KMS-11 (cell line): ENCODE results near the gene PKD1.
"Not testable (repeated sequence)": the region's sequence is repeated elsewhere in the genome, so short reads cannot be mapped to it uniquely, and the experiment has no call there.

Experiments used
- H2AFZ ChIP-seq: fragments of 200-600 bp; sonication (generic); 2 replicates; pipeline ENCODE4 v1.6.1; 2016; ENCODE audit warnings: antibody characterized with exemption, mixed run types, low read depth
- H3K27ac ChIP-seq: fragments of 200-600 bp; sonication (generic); 2 replicates; pipeline ENCODE4 v1.6.1; 2016; ENCODE audit warnings: mild to moderate bottlenecking, mixed run types
- H3K27me3 ChIP-seq: fragments of 200-600 bp; sonication (generic); 2 replicates; pipeline ENCODE4 v1.6.1; 2017; ENCODE audit warnings: mild to moderate bottlenecking, low read depth, mixed run types, moderate library complexity; ENCODE audit not compliant: insufficient read depth
- H3K36me3 ChIP-seq: fragments of 200-600 bp; sonication (generic); 2 replicates; pipeline ENCODE4 v1.6.1; 2017; ENCODE audit warnings: mild to moderate bottlenecking, mixed run types; ENCODE audit not compliant: insufficient read depth
- H3K4me1 ChIP-seq: fragments of 200-600 bp; sonication (generic); 2 replicates; pipeline ENCODE4 v1.6.1; 2016; ENCODE audit warnings: mild to moderate bottlenecking, low read depth, mixed run types; ENCODE audit not compliant: poor library complexity, severe bottlenecking
- H3K4me2 ChIP-seq: fragments of 200-600 bp; sonication (generic); 2 replicates; pipeline ENCODE4 v1.7.0; 2016; ENCODE audit warnings: mild to moderate bottlenecking, mixed run types
- H3K4me3 ChIP-seq: fragments of 200-600 bp; sonication (generic); IDR thresholded peaks from 2 replicates; pipeline ENCODE4 v1.6.1; 2017; ENCODE audit warnings: low read depth, low read length, mixed read lengths; ENCODE audit not compliant: insufficient read depth
- H3K79me2 ChIP-seq: fragments of 200-600 bp; sonication (generic); 2 replicates; pipeline ENCODE4 v1.6.1; 2016; ENCODE audit warnings: low read depth, mixed run types; ENCODE audit not compliant: insufficient read depth
- H3K9ac ChIP-seq: fragments of 200-600 bp; sonication (generic); 2 replicates; pipeline ENCODE4 v1.6.1; 2016; ENCODE audit warnings: mild to moderate bottlenecking, mixed run types
- H4K20me1 ChIP-seq: fragments of 200-600 bp; sonication (generic); 2 replicates; pipeline ENCODE4 v1.6.1; 2016; ENCODE audit warnings: mild to moderate bottlenecking, mixed run types; ENCODE audit not compliant: insufficient read depth
- CTCF ChIP-seq: fragments of 200-600 bp; sonication (generic); conservative IDR thresholded peaks from 2 replicates; pipeline ENCODE4 v1.6.1; 2017; ENCODE audit warnings: low read depth, mild to moderate bottlenecking, antibody characterized with exemption, low read length, moderate library complexity, mixed read lengths

PKD1 gene

DNA sequence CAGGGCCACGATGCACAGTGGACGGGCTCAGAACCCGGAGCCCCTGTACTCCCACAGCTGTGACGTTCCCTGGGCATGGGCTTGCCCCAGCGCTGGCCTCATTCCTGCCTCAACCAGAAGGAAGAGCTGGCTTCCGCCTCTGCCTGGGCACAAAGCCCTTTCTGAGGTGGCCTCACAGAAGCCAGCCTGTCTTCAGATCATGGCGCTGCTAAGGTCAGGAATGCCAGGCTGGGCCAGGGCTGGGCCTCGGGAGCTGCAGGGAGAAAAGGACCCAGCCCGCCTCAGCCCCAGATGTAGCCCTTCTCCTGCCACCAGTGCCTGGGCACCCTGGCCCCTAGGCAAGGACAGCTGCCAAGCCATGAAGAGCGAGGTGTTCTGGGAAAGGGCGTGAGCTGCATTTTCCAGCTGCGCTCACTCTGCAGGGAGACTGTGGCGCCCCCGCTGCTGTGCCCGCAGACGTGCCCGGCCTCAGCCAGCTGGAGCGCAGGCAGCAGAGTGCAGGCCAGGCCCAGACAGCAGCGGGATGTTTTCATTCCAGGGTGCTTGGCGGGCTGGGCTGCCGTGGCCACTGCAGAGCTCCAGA is 9.4 kb downstream of the PKD1 start:
- H4K20me1 ChIP-seq, H3K79me2 ChIP-seq, H3K4me2 ChIP-seq, H2AFZ ChIP-seq, H3K9ac ChIP-seq, H3K27ac ChIP-seq, H3K36me3 ChIP-seq, H3K4me3 ChIP-seq, H3K27me3 ChIP-seq: not testable (repeated sequence)
- peaks cover 22% of the 10 kb centered on the region for H3K4me1 ChIP-seq

- not testable (repeated sequence) for H3K27ac ChIP-seq, H3K79me2 ChIP-seq, H3K27me3 ChIP-seq, H3K4me3 ChIP-seq, H2AFZ ChIP-seq, H3K9ac ChIP-seq, H3K36me3 ChIP-seq, H4K20me1 ChIP-seq, H3K4me2 ChIP-seq
- peaks cover 22% of the 10 kb centered on the region for H3K4me1 ChIP-seq
Measured at GRCh38 chr16:2125609-2126008, 10.1 kb downstream of the PKD1 start.

- H4K20me1 ChIP-seq, H3K27ac ChIP-seq, H2AFZ ChIP-seq, H3K4me3 ChIP-seq, H3K4me2 ChIP-seq, H3K9ac ChIP-seq, H3K36me3 ChIP-seq, H3K27me3 ChIP-seq: not testable (repeated sequence)
- H3K79me2 ChIP-seq, result peaks cover 10% of the 10 kb centered on the region; the same call in 1 of the 2 replicates
- peaks cover 17% of the 10 kb centered on the region for H3K4me1 ChIP-seq
Measured at GRCh38 chr16:2124694-2125444, 10.8 kb downstream of the PKD1 start.

GRCh38 chr16:2124377-2124693 is 11.4 kb downstream of the PKD1 start:
- peaks cover 10% of the 10 kb centered on the region; the same call in 1 of the 2 replicates for H3K79me2 ChIP-seq
- not testable (repeated sequence) for H3K4me2 ChIP-seq, H3K27me3 ChIP-seq, H3K4me3 ChIP-seq, H3K9ac ChIP-seq, H4K20me1 ChIP-seq, H3K27ac ChIP-seq, H3K36me3 ChIP-seq, H2AFZ ChIP-seq
- H3K4me1 ChIP-seq, result peaks cover 12% of the 10 kb centered on the region

DNA sequence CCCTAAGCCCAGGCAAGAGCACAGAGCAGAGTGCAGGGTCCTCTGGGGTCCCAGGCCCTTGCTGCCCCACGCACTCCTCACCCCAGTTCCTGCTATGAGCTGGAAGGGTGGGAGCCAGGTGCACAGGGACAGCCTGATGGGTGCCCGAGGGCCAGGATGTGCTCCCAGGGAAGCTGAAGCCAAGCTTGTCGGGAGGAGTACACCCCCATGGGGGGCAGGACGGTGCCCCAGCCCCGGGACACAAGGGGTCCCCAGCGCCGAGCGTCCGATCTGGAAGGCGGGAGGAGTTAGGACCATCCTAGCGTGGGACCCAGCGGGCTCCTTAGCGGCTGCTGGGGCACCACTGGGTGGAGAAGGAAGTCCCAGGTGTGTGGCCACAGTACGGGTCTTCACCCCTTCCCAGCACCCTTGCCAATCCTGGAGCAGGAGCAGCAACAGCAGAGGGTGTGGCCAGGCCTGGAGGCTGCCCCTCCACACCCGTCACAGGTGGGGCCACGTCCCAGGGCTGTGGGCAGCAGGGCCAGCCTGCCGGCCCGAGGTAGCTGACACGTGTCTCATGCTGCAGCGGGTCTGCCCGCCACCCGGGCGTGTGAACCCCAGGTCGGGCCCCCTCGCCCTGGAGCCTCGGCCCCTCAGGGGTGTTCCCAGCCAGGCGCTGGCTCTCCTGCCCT is 11.9 kb downstream of the PKD1 start:
- not testable (repeated sequence) for H3K36me3 ChIP-seq, H4K20me1 ChIP-seq, H3K9ac ChIP-seq, H3K27me3 ChIP-seq, H2AFZ ChIP-seq, H3K4me1 ChIP-seq, H3K4me2 ChIP-seq, H3K27ac ChIP-seq, H3K4me3 ChIP-seq
- peaks cover 10% of the 10 kb centered on the region; the same call in 1 of the 2 replicates for H3K79me2 ChIP-seq

DNA sequence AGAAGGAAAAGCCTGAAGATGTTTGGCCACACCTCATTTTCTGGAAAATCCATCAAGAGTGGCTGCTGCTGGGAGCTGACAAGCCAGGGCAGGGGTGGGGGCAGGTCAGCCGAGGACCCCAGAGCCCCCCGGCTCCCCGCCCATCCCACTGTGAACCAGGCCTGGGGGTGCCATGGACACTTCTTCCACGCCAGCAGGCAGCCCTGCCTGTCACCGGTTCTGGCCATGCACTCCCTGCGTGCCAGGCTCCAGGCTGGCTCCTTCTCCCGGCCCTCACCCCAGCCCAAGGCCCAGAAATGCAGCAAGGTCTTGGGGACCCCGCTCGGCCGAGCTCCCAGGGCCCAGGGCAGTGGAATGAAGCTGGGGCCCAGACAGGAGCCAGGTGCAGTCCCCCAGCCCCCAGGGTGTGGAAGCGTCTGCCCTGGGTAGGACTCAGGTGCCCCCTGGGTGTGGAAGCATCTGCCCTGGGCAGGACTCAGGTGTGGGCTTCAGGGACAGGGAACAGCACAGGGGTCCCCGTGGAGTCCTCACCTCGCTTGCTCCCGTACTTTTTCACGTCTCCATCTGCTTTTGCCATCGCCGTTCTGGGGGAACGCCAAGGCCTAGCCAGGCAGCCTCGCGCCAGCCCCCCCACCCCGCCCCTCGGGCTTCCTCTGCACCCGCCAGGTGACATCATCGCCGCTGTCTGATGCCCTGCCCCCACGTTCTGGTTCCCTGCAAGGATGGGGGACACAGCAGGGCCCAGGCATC is 12.6 kb downstream of the PKD1 start:
- peaks cover 10% of the 10 kb centered on the region; the same call in 1 of the 2 replicates for H3K79me2 ChIP-seq

DNA sequence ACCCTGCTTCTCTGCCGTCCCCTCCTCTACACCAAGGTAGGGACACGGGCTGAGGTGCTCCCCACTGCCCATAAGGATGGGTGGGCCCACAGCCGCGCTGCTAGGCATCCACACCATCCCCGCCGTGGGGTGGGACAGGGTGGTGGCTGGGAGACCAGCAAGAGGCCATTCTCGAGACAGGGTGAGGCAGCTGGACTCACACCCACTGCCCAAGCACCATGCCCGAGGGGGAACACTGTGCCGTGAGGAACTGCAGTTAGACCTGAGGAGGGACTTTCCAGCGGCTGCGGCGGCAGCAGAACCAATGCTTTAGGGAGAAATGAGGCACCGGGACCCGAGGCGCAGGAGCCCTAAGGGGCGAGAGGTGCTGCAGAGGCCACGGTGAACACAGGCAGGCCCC is 13.3 kb downstream of the PKD1 start:
- no peak for TF ChIP-seq CTCF
- Histone ChIP-seq H3K79me2 (peaks cover 10% of the 10 kb centered on the region; the same call in 1 of the 2 replicates), H3K9ac (no peak overlapping the region), H3K4me2 (no peak overlapping the region), H3K4me3 (no peak overlapping the region), H3K36me3 (no peaks in the 10 kb centered on the region), H3K4me1 (no peaks in the 10 kb centered on the region), H4K20me1 (no peaks in the 10 kb centered on the region), H2AFZ (no peak overlapping the region), H3K27me3 (no peaks in the 10 kb centered on the region), H3K27ac (no peak overlapping the region)

More for the DNA sequence above, 12.6 kb downstream of the PKD1 start:
- H4K20me1 ChIP-seq, H3K36me3 ChIP-seq, H3K27ac ChIP-seq, H3K4me1 ChIP-seq, H3K27me3 ChIP-seq, H2AFZ ChIP-seq, H3K4me3 ChIP-seq, H3K4me2 ChIP-seq, H3K9ac ChIP-seq: not testable (repeated sequence)
